Mesenchymal stem cell (in vitro differentiated cells and primary cell): ENCODE data around the gene MARCHF3.
"Not testable (repeated sequence)": the region's sequence is repeated elsewhere in the genome, so short reads cannot be mapped to it uniquely, and the experiment has no call there.

Experiments used
- DNase-seq: peaks from one replicate; pipeline ENCODE4 v3.0.0-alpha.2; 2013
- H2AFZ ChIP-seq: one replicate; pipeline ENCODE4 v1.6.1; 2013; ENCODE audit warnings: low read depth, mild to moderate bottlenecking, control low read depth, inconsistent platforms, low read length, moderate library complexity
- H2AK5ac ChIP-seq: 2 replicates; pipeline ENCODE4 v1.6.1; 2013; ENCODE audit warnings: low read length, moderate library complexity, mild to moderate bottlenecking, inconsistent platforms; ENCODE audit not compliant: severe bottlenecking
- H2BK120ac ChIP-seq: one replicate; pipeline ENCODE4 v1.6.1; 2013; ENCODE audit warnings: low read depth, mild to moderate bottlenecking, inconsistent platforms, low read length, moderate library complexity
- H2BK12ac ChIP-seq, 2 experiments: one replicate each; pipeline ENCODE4 v1.6.1; 2013; ENCODE audit warnings: inconsistent platforms in 2 of 2, low read length in 2 of 2, mild to moderate bottlenecking in 2 of 2, moderate library complexity in 2 of 2, control low read depth in 1 of 2
- H2BK15ac ChIP-seq: one replicate; pipeline ENCODE4 v1.6.1; 2013; ENCODE audit warnings: mild to moderate bottlenecking, low read depth, inconsistent platforms; ENCODE audit not compliant: poor library complexity, severe bottlenecking
- H2BK5ac ChIP-seq: 2 replicates; pipeline ENCODE4 v1.6.1; 2013; ENCODE audit warnings: low read depth, mild to moderate bottlenecking, low read length, control low read depth, inconsistent platforms; ENCODE audit not compliant: poor library complexity, severe bottlenecking
- H3K14ac ChIP-seq, 2 experiments: one replicate each; pipeline ENCODE4 v1.6.1; 2013; ENCODE audit warnings: inconsistent platforms in 2 of 2, low read length in 2 of 2, control low read depth in 1 of 2, mild to moderate bottlenecking in 1 of 2, moderate library complexity in 1 of 2
- H3K18ac ChIP-seq, 2 experiments: one replicate each; pipeline ENCODE4 v1.6.1; 2013; ENCODE audit warnings: inconsistent platforms in 2 of 2, low read length in 2 of 2, control low read depth in 1 of 2, low read depth in 1 of 2, mild to moderate bottlenecking in 1 of 2
- H3K23ac ChIP-seq, 2 experiments: one replicate each; pipeline ENCODE4 v1.6.1; 2013; ENCODE audit warnings: inconsistent platforms in 2 of 2, low read length in 2 of 2, mild to moderate bottlenecking in 2 of 2, moderate library complexity in 2 of 2, control low read depth in 1 of 2
- H3K27ac ChIP-seq: 2 replicates; pipeline ENCODE4 v1.5.1; 2013; ENCODE audit warnings: mild to moderate bottlenecking, moderate library complexity, low read length, control low read depth, inconsistent platforms; ENCODE audit not compliant: poor library complexity, severe bottlenecking
- H3K27me3 ChIP-seq, 2 experiments: 2 replicates each; pipeline versions ENCODE4 v1.6.1 to v1.7.0; 2013; ENCODE audit warnings: low read length in 2 of 2, mild to moderate bottlenecking in 2 of 2, moderate library complexity in 2 of 2, control low read depth in 1 of 2, inconsistent platforms in 1 of 2; ENCODE audit not compliant: control insufficient read depth in 1 of 2, insufficient read depth in 1 of 2
- H3K36me3 ChIP-seq, 2 experiments: 2 replicates each; pipeline versions ENCODE4 v1.6.1 to v1.7.0; 2013; ENCODE audit warnings: low read length in 2 of 2, control low read depth in 1 of 2, inconsistent platforms in 1 of 2, low read depth in 1 of 2, mild to moderate bottlenecking in 1 of 2; ENCODE audit not compliant: insufficient read depth in 2 of 2, control insufficient read depth in 1 of 2
- H3K4ac ChIP-seq, 2 experiments: one replicate each; pipeline ENCODE4 v1.6.1; 2013; ENCODE audit warnings: inconsistent platforms in 2 of 2, low read length in 2 of 2, mild to moderate bottlenecking in 2 of 2, moderate library complexity in 2 of 2, control low read depth in 1 of 2, low read depth in 1 of 2
- H3K4me1 ChIP-seq: 2 replicates; pipeline ENCODE4 v1.6.1; 2013; ENCODE audit warnings: low read depth, low read length, control low read depth; ENCODE audit not compliant: control insufficient read depth, insufficient read depth
- H3K4me2 ChIP-seq: 2 replicates; pipeline ENCODE4 v1.6.1; 2013; ENCODE audit warnings: low read length, mild to moderate bottlenecking, inconsistent platforms; ENCODE audit not compliant: poor library complexity, severe bottlenecking
- H3K4me3 ChIP-seq, 2 experiments: 2 replicates each; pipeline versions ENCODE4 v1.5.1 to v1.7.0; 2013; ENCODE audit warnings: low read length in 2 of 2, mild to moderate bottlenecking in 2 of 2, control low read depth in 1 of 2, low read depth in 1 of 2; ENCODE audit not compliant: insufficient read depth in 1 of 2
- H3K79me1 ChIP-seq: replicated peaks from 2 replicates; pipeline ENCODE4 v1.6.1; 2013; ENCODE audit warnings: mild to moderate bottlenecking, control low read depth, low read length, inconsistent platforms; ENCODE audit not compliant: poor library complexity, severe bottlenecking
- H3K9ac ChIP-seq: 2 replicates; pipeline ENCODE4 v1.7.0; 2013; ENCODE audit warnings: mild to moderate bottlenecking, low read length, moderate library complexity
- H3K9me3 ChIP-seq: 2 replicates; pipeline ENCODE4 v1.7.0; 2013; ENCODE audit warnings: mild to moderate bottlenecking, low read length; ENCODE audit not compliant: control insufficient read depth
- H4K8ac ChIP-seq: one replicate; pipeline ENCODE4 v1.6.1; 2013; ENCODE audit warnings: inconsistent platforms, mild to moderate bottlenecking, low read length, moderate library complexity
- H4K91ac ChIP-seq: one replicate; pipeline ENCODE4 v1.6.1; 2013; ENCODE audit warnings: mild to moderate bottlenecking, low read length, inconsistent platforms
- WGBS: methylation state at CpG from one replicate; pipeline ENCODE4 v1.1.7; 2013; ENCODE audit warnings: mixed read lengths; 5-methylcytosine and 5-hydroxymethylcytosine counted together

Gene MARCHF3

GRCh38 chr5:127055880-127056653, 25.7 kb upstream of the MARCHF3 start:
- Histone ChIP-seq H3K79me1 (no peaks in the 10 kb centered on the region), H4K91ac (no peak overlapping the region), H2AFZ (no peak overlapping the region), H4K8ac (no peak overlapping the region), H3K9me3 (no peaks in the 10 kb centered on the region), H3K14ac (no peak overlapping the region), H2BK12ac (no peak overlapping the region), H2AK5ac (no peak overlapping the region), H3K23ac (no peak overlapping the region), H3K27ac (no peak overlapping the region), H3K4ac (no peak overlapping the region), H2BK15ac (no peak overlapping the region), H2BK5ac (no peak overlapping the region), H3K36me3 (no peaks in the 10 kb centered on the region), H3K4me1 (no peaks in the 10 kb centered on the region), H2BK120ac (no peak overlapping the region), H3K9ac (no peak overlapping the region), H3K18ac (no peak overlapping the region), H3K4me2 (no peak overlapping the region), H3K4me3 (no peak overlapping the region), H3K27me3 (no peaks in the 10 kb centered on the region)
- WGBS = 94% methylated on average over 3 of the region's 3 CpGs
- DNase-seq = no peak

DNA sequence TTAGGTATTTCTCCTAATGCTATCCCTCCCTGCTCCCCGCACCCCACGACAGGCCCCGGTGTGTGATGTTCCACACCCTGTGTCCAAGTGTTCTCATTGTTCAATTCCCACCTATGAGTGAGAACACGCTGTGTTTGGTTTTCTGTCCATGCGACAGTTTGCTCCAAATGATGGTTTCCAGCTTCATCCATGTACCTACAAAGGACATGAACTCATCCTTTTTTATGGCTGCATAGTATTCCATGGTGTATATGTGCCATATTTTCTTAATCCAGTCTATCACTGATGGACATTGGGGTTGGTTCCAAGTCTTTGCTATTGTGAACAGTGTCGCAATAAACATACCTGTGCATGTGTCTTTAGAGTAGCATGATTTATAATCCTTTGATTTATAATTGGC, 23.2 kb upstream of the MARCHF3 start:
- not testable (repeated sequence) for H2BK15ac ChIP-seq, H2BK5ac ChIP-seq, H4K8ac ChIP-seq, H3K27ac ChIP-seq, H3K4ac ChIP-seq, H2BK12ac ChIP-seq, H3K23ac ChIP-seq, H3K14ac ChIP-seq, H3K4me1 ChIP-seq, H3K4me2 ChIP-seq, H2AK5ac ChIP-seq, H4K91ac ChIP-seq, H3K79me1 ChIP-seq, DNase-seq, H2AFZ ChIP-seq, H2BK120ac ChIP-seq, H3K9ac ChIP-seq, H3K4me3 ChIP-seq, H3K36me3 ChIP-seq, H3K18ac ChIP-seq, H3K27me3 ChIP-seq, H3K9me3 ChIP-seq
- WGBS = 95% methylated on average over 5 of the region's 6 CpGs

GRCh38 chr5:127053049-127053448, 22.7 kb upstream of the MARCHF3 start:
- H3K27ac ChIP-seq = no peak overlapping the region
- no peak overlapping the region for H4K8ac ChIP-seq
- no peak overlapping the region for H3K14ac ChIP-seq
- H3K18ac ChIP-seq = no peak overlapping the region
- H4K91ac ChIP-seq = no peak overlapping the region
- DNase-seq = no peak
- H3K23ac ChIP-seq = no peak overlapping the region
- H2BK15ac ChIP-seq = no peak overlapping the region
- no peak overlapping the region for H2BK5ac ChIP-seq
- no peak overlapping the region for H3K9ac ChIP-seq
- no peaks in the 10 kb centered on the region for H3K79me1 ChIP-seq
- no peaks in the 10 kb centered on the region for H3K4me1 ChIP-seq
- H2AK5ac ChIP-seq = no peak overlapping the region
- no peak overlapping the region for H3K4me3 ChIP-seq
- no peak overlapping the region for H3K4ac ChIP-seq
- 63% methylated on average over 1 of the region's 3 CpGs for WGBS
- H2AFZ ChIP-seq = no peak overlapping the region
- no peak overlapping the region for H2BK12ac ChIP-seq
- H3K4me2 ChIP-seq = no peak overlapping the region
- H3K27me3 ChIP-seq = no peaks in the 10 kb centered on the region
- no peaks in the 10 kb centered on the region for H3K9me3 ChIP-seq
- H3K36me3 ChIP-seq = no peaks in the 10 kb centered on the region
- no peak overlapping the region for H2BK120ac ChIP-seq

GRCh38 chr5:127051591-127051990, 21.2 kb upstream of the MARCHF3 start:
- Histone ChIP-seq H3K18ac (no peak overlapping the region), H2BK120ac (no peak overlapping the region), H3K4me3 (no peak overlapping the region), H3K27ac (no peak overlapping the region), H2AK5ac (no peak overlapping the region), H4K91ac (no peak overlapping the region), H2BK5ac (no peak overlapping the region), H3K27me3 (no peaks in the 10 kb centered on the region), H2BK12ac (no peak overlapping the region), H3K4ac (no peak overlapping the region), H2AFZ (no peak overlapping the region), H2BK15ac (no peak overlapping the region), H3K23ac (no peak overlapping the region), H3K36me3 (no peaks in the 10 kb centered on the region), H3K4me1 (no peaks in the 10 kb centered on the region), H3K79me1 (no peaks in the 10 kb centered on the region), H3K9me3 (no peaks in the 10 kb centered on the region), H4K8ac (no peak overlapping the region), H3K9ac (no peak overlapping the region), H3K14ac (no peak overlapping the region), H3K4me2 (no peak overlapping the region)
- no CpG with 5 or more reads among the region's 1 CpG for WGBS
- DNase-seq = no peak
